ENCODE results near the gene SBSN.

Gene SBSN

GRCh38 chr19:35531291-35531690, 3.2 kb upstream of the SBSN start:
- FAIRE-seq, result no peak

GRCh38 chr19:35529241-35530218, 1.4 kb upstream of the SBSN start:
- no peak for FAIRE-seq

GRCh38 chr19:35525873-35526272, 2.2 kb downstream of the SBSN start:
- no peak for FAIRE-seq

GRCh38 chr19:35524181-35524837, 3.8 kb downstream of the SBSN start:
- FAIRE-seq, result no peak

- FAIRE-seq, result no peak
These were observed 5.3 kb downstream of the SBSN start for GRCh38 chr19:35522745-35523327.

- no peak for FAIRE-seq
These were observed 6.9 kb downstream of the SBSN start for GRCh38 chr19:35521124-35521743.

- peak; percentile 73 for FAIRE-seq
These were observed 8.8 kb downstream of the SBSN start for GRCh38 chr19:35519291-35519690.

GRCh38 chr19:35518313-35518712, 9.8 kb downstream of the SBSN start:
- peak; percentile 98 for FAIRE-seq

- FAIRE-seq, result no peak
These were observed 10.8 kb downstream of the SBSN start for GRCh38 chr19:35517342-35517741.

- no peak for FAIRE-seq
These were observed 11.8 kb downstream of the SBSN start for GRCh38 chr19:35516310-35516709.

- no peak for FAIRE-seq
These were observed 13.8 kb downstream of the SBSN start for GRCh38 chr19:35514282-35514809.

GRCh38 chr19:35513628-35514281, 14.4 kb downstream of the SBSN start, which contains the start of gene DMKN:
Gene DMKN (minus strand): TSS chr19:35513649. CDS start chr19:35513475, 174 bp downstream.
- peak; percentile 95 for FAIRE-seq

GRCh38 chr19:35512831-35513627, 15.1 kb downstream of the SBSN start:
- FAIRE-seq, result no peak

GRCh38 chr19:35511337-35511736, 16.8 kb downstream of the SBSN start:
- no peak for FAIRE-seq

GRCh38 chr19:35510626-35510964, 17.5 kb downstream of the SBSN start:
- FAIRE-seq, result no peak

GRCh38 chr19:35509861-35510625, 18.1 kb downstream of the SBSN start:
- FAIRE-seq, result peak; percentile 95

GRCh38 chr19:35509018-35509652, 19.0 kb downstream of the SBSN start:
- peak; percentile 80 for FAIRE-seq

- FAIRE-seq, result no peak
These were observed 20.0 kb downstream of the SBSN start for GRCh38 chr19:35508129-35508528.

- FAIRE-seq, result no peak
These were observed 20.6 kb downstream of the SBSN start for GRCh38 chr19:35507561-35507960.

- no peak for FAIRE-seq
These were observed 22.1 kb downstream of the SBSN start for GRCh38 chr19:35506011-35506410.
